Endothelial cell of umbilical vein (primary cell): ENCODE measurements around the gene RILPL1. TPM values are rescaled to one million over a fixed set of nuclear protein-coding genes. Genes with fewer than 3 reads are reported as not detected.
"Not testable (repeated sequence)": the region's sequence is repeated elsewhere in the genome, so short reads cannot be mapped to it uniquely, and the experiment has no call there.

Experiments used
- BruUV-seq: library from RNA; stranded (reverse); fragments of 400-500 nt; replicated peaks from 2 replicates; lab custom pipeline; 2021; lab: Mats Ljungman, UMichigan
- CTCF ChIA-PET: fragments of 300-600, 350-600 bp; sonication (Branson Sonifier 250); formaldehyde crosslinking; loops from one replicate; lab custom pipeline; 2021; ENCODE audit warnings: antibody characterized with exemption, inconsistent platforms; lab: Charles Lee
- POLR2A ChIA-PET: fragments of 300-600, 350-600 bp; sonication (Branson Sonifier 250); formaldehyde crosslinking; loops from one replicate; lab custom pipeline; 2021; ENCODE audit warnings: antibody characterized with exemption, inconsistent platforms; lab: Charles Lee
- DNase-seq: peaks from one replicate; pipeline ENCODE4 v3.0.0-alpha.2; 2011; ENCODE audit warnings: low read depth, low spot score
- FAIRE-seq: peaks from 2 replicates; lab custom pipeline; 2011; peaks lifted over from hg19 to GRCh38; lab: Jason Lieb, UNC
- H2AFZ ChIP-seq: 2 replicates; pipeline ENCODE4 v1.6.0; 2012; ENCODE audit warnings: low read depth, low read length, control low read depth, inconsistent platforms
- H3K27ac ChIP-seq: 2 replicates; pipeline ENCODE4 v1.5.1; 2011; ENCODE audit warnings: low read depth, mild to moderate bottlenecking, control low read depth, low read length, moderate library complexity; ENCODE audit not compliant: insufficient read depth
- H3K27me3 ChIP-seq, 2 experiments: 2 replicates each; pipeline versions ENCODE4 v1.6.0 to v1.6.1; 2011; ENCODE audit warnings: low read length in 2 of 2, mixed read lengths in 1 of 2; ENCODE audit not compliant: control insufficient read depth in 2 of 2, insufficient read depth in 2 of 2
- H3K36me3 ChIP-seq, 2 experiments: 2 replicates in 1 of 2; 3 replicates in 1 of 2; pipeline ENCODE4 v1.5.1; 2011; ENCODE audit warnings: low read length in 2 of 2, mild to moderate bottlenecking in 1 of 2, moderate library complexity in 1 of 2; ENCODE audit not compliant: control insufficient read depth in 2 of 2, insufficient read depth in 2 of 2; ENCODE audit errors: extremely low read depth in 1 of 2
- H3K4me1 ChIP-seq: 3 replicates; pipeline ENCODE4 v1.5.1; 2011; ENCODE audit warnings: mild to moderate bottlenecking, low read length; ENCODE audit not compliant: control insufficient read depth, insufficient read depth; ENCODE audit errors: extremely low read depth
- H3K4me2 ChIP-seq: 2 replicates; pipeline ENCODE4 v1.6.1; 2011; ENCODE audit warnings: low read length, control low read depth, mixed read lengths; ENCODE audit not compliant: insufficient read depth
- H3K4me3 ChIP-seq, 3 experiments: fragments of 200-600 bp in 1 of 3; sonication (generic), shearing (Covaris generic) in 1 of 3; replicated peaks in 1 of 3; 2 replicates each; pipeline ENCODE4 v1.5.1; 2011 to 2016; ENCODE audit warnings: control low read depth in 3 of 3, low read length in 3 of 3, mild to moderate bottlenecking in 2 of 3, inconsistent platforms in 1 of 3, low read depth in 1 of 3, moderate library complexity in 1 of 3; ENCODE audit not compliant: insufficient read depth in 1 of 3
- H3K79me2 ChIP-seq: 2 replicates; pipeline ENCODE4 v1.6.0; 2012; ENCODE audit warnings: low read length, inconsistent platforms; ENCODE audit not compliant: control insufficient read depth, insufficient read depth
- H3K9ac ChIP-seq: replicated peaks from 2 replicates; pipeline ENCODE3; 2011; ENCODE audit warnings: low read length, control low read depth; ENCODE audit not compliant: insufficient read depth; ENCODE audit errors: extremely low read depth
- H3K9me1 ChIP-seq: replicated peaks from 3 replicates; pipeline ENCODE4 v1.6.0; 2011; ENCODE audit warnings: mild to moderate bottlenecking, low read length; ENCODE audit not compliant: control insufficient read depth, insufficient read depth; ENCODE audit errors: extremely low read depth
- H3K9me3 ChIP-seq: replicated peaks from 2 replicates; pipeline ENCODE4 v1.5.1; 2012; ENCODE audit warnings: low read length, inconsistent platforms; ENCODE audit not compliant: control insufficient read depth, insufficient read depth
- H4K20me1 ChIP-seq: replicated peaks from 2 replicates; pipeline ENCODE3; 2011; ENCODE audit warnings: mild to moderate bottlenecking, low read length; ENCODE audit not compliant: control insufficient read depth, insufficient read depth; ENCODE audit errors: extremely low read depth
- EZH2 ChIP-seq: IDR thresholded peaks from 2 replicates; pipeline ENCODE4 v1.6.1; 2012; ENCODE audit warnings: borderline replicate concordance, low read depth, mild to moderate bottlenecking, moderate library complexity, low read length, inconsistent platforms; ENCODE audit not compliant: severe bottlenecking
- FOS ChIP-seq: IDR thresholded peaks from 2 replicates; pipeline ENCODE4 v1.6.1; 2011; ENCODE audit warnings: mild to moderate bottlenecking, low read length, moderate library complexity, borderline replicate concordance; ENCODE audit not compliant: insufficient read depth
- GATA2 ChIP-seq: IDR thresholded peaks from 2 replicates; pipeline ENCODE4 v1.7.0; 2011; ENCODE audit warnings: low read depth, mild to moderate bottlenecking, moderate library complexity, mixed read lengths, low read length; ENCODE audit not compliant: insufficient read length, insufficient read depth
- JUN ChIP-seq: IDR thresholded peaks from 2 replicates; pipeline ENCODE4 v1.6.1; 2011; ENCODE audit warnings: borderline replicate concordance, low read depth; ENCODE audit not compliant: insufficient read length, insufficient read depth
- MYC ChIP-seq: IDR thresholded peaks from one replicate; pipeline ENCODE4 v1.6.1; 2011; ENCODE audit warnings: mild to moderate bottlenecking, low read depth, low read length
- POLR2A ChIP-seq: IDR thresholded peaks from 2 replicates; pipeline ENCODE4 v1.6.1; 2012; ENCODE audit warnings: low read depth, mild to moderate bottlenecking, control low read depth, low read length
- POLR2AphosphoS5 ChIP-seq: IDR thresholded peaks from 2 replicates; pipeline ENCODE4 v1.6.1; 2012; ENCODE audit warnings: low read depth, mild to moderate bottlenecking, control low read depth, low read length, moderate library complexity; ENCODE audit not compliant: insufficient read depth
- dilution Hi-C: fragments of 300-500 bp; cut with MboI; formaldehyde crosslinking; loops from one replicate; pipeline ENCODE4 v1.15.0; 2019; ENCODE audit warnings: low sequenced_read_pairs; ENCODE audit not compliant: extremely low pct_ligation_motif_present
- intact Hi-C: fragments of 100-400 bp; cut with micrococcal nuclease; formaldehyde crosslinking; loops from one replicate; pipeline ENCODE4 v1.10.0; 2022
- polyA plus RNA-seq, 4 experiments: library from polyadenylated mRNA; depleted of rRNA in 3 of 4; stranded (reverse) in 3 of 4; unstranded in 1 of 4; fragments of >200 nt; gene quantifications; 2 replicates each; pipeline versions ENCODE4 v1.2.1 to v1.2.3, GENCODE V29; 2011 to 2012; ENCODE audit warnings: missing spikeins in 1 of 4
- total RNA-seq: library from RNA; stranded (reverse); gene quantifications from 2 replicates; pipeline ENCODE4 v1.2.3, GENCODE V29; 2021
- TF ChIP-seq, protein P1 (sequence below): IDR thresholded peaks from 2 replicates; pipeline ENCODE4 v1.6.1; 2011; ENCODE audit not compliant: insufficient read depth, insufficient read length
- TF ChIP-seq, protein P2 (sequence below), 2 donors: IDR thresholded peaks; 1 replicate in 1 of 2; 2 replicates in 1 of 2; pipeline ENCODE4 v1.5.1; 2011; ENCODE audit warnings: low read length in 2 of 2, mild to moderate bottlenecking in 2 of 2, moderate library complexity in 2 of 2, control low read depth in 1 of 2, inconsistent platforms in 1 of 2, low read depth in 1 of 2; ENCODE audit not compliant: insufficient read depth in 1 of 2; ENCODE audit errors: extremely low read depth in 1 of 2

Gene RILPL1
- total and polyA plus RNA-seq, 2 donors (not counting 3 experiments of a cell fraction or from before 2014, with no cell fraction given) = 30.4 to 34.3 TPM

DNA sequence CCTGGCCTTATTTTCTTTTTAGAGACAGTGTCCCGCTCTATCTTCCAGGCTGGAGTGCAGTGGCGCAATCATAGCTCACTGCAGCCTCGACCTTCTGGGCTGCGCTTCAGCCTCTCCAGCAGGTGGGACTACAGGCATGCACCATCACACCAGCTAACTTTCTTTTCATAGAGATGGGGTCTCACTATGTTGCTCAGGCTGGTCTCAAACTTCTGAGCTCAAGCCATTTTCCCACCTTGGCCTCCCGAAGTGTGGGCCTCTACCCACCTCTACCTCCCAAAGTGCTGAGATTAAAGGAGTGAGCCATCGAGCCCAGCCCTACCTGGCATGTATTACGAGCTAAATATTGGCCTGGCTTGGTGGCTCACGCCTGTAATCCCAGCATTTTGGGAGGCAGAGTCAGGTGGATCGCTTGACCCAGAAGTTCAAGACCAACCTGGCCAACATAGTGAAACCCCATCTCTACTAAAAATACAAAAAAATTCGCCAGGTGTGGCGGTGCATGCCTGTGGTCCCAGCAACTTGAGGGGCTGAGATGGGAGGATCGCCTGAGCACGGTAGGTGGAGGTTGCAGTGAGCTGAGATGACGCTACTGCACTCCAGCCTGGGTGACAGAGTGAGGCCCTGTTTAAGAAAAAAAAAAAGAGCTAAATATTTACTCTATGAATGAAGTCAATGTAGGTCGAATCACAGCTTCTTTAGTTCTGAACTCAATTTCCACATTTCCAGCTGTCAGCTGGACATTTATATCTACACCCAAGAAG, 7.6 kb upstream of the RILPL1 start:
- dilution Hi-C loops (no loop called here), intact Hi-C loops (no loop called here)
- H3K27me3 ChIP-seq = peaks cover 0 to 3% of the 10 kb centered on the region in 2 experiments
- no peak for FAIRE-seq
- no peak overlapping the region for H3K9ac ChIP-seq
- no peak overlapping the region for H2AFZ ChIP-seq
- POLR2A ChIA-PET = no interaction called here
- no TSS peak for BruUV-seq
- H3K36me3 ChIP-seq = no peaks in the 10 kb centered on the region
- H4K20me1 ChIP-seq = no peaks in the 10 kb centered on the region
- no peak overlapping the region for H3K27ac ChIP-seq
- no peak overlapping the region for H3K4me3 ChIP-seq
- no peak for DNase-seq
- no peaks in the 10 kb centered on the region for H3K9me1 ChIP-seq
- H3K9me3 ChIP-seq = no peaks in the 10 kb centered on the region
- H3K4me2 ChIP-seq = no peak overlapping the region
- CTCF ChIA-PET = interaction anchor here (0.6 to 1.4 kb wide), 3 partner anchors 23 to 42 kb away, joined by 3 read pairs; no protein-coding TSS in a partner anchor
- no peaks in the 10 kb centered on the region for H3K4me1 ChIP-seq
- H3K79me2 ChIP-seq = no peaks in the 10 kb centered on the region
- TF ChIP-seq JUN (no peak), POLR2A (no peak), MYC (no peak), EZH2 (no peak), FOS (no peak), GATA2 (no peak), POLR2AphosphoS5 (no peak)
- TF ChIP-seq, protein P1, sequence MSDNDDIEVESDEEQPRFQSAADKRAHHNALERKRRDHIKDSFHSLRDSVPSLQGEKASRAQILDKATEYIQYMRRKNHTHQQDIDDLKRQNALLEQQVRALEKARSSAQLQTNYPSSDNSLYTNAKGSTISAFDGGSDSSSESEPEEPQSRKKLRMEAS = no peak
- TF ChIP-seq, protein P2, sequence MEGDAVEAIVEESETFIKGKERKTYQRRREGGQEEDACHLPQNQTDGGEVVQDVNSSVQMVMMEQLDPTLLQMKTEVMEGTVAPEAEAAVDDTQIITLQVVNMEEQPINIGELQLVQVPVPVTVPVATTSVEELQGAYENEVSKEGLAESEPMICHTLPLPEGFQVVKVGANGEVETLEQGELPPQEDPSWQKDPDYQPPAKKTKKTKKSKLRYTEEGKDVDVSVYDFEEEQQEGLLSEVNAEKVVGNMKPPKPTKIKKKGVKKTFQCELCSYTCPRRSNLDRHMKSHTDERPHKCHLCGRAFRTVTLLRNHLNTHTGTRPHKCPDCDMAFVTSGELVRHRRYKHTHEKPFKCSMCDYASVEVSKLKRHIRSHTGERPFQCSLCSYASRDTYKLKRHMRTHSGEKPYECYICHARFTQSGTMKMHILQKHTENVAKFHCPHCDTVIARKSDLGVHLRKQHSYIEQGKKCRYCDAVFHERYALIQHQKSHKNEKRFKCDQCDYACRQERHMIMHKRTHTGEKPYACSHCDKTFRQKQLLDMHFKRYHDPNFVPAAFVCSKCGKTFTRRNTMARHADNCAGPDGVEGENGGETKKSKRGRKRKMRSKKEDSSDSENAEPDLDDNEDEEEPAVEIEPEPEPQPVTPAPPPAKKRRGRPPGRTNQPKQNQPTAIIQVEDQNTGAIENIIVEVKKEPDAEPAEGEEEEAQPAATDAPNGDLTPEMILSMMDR (IDR thresholded peaks at IDR 0.05; ENCODE audit: extremely low read depth in 1 of 2, insufficient read depth in 1 of 2, low read depth in 1 of 2, low read length in 2 of 2) = no peak

DNA sequence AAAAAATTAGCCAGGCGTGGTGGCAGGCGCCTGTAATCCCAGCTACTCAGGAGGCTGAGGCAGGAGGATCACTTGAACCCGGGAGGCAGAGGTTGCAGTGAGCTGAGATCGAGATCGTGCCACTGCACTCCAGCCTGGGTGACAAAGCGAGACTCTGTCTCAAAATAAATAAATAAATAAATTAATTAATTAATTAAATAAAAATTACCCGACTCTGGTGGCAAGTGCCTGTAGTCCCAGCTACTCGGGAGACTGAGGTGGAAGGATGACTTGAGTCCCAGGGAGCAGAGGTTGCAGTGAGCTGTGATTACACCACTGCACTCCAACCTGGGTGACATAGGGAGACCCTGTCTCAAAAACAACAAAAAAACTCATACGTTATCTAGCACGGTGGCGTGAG, 2.4 kb upstream of the RILPL1 start:
- peaks cover 22% of the 10 kb centered on the region for H3K4me1 ChIP-seq
- H3K4me2 ChIP-seq, DNase-seq, H3K9me1 ChIP-seq, H3K36me3 ChIP-seq, H4K20me1 ChIP-seq, FAIRE-seq, H3K9me3 ChIP-seq, H3K27me3 ChIP-seq, H2AFZ ChIP-seq, H3K9ac ChIP-seq, BruUV-seq, intact Hi-C loops, H3K27ac ChIP-seq, POLR2A ChIA-PET, dilution Hi-C loops, H3K4me3 ChIP-seq: not testable (repeated sequence)
- peaks cover 21% of the 10 kb centered on the region for H3K79me2 ChIP-seq
- CTCF ChIA-PET = interaction anchor here (0.7 to 1.8 kb wide), 3 partner anchors 14 to 46 kb away, joined by 3 to 10 read pairs (median 4); no protein-coding TSS in a partner anchor
